Stimulated activated CD8-positive, alpha-beta memory T cell treated with anti-CD3 and anti-CD28 coated beads, Interleukin-12 subunit alpha, Interleukin-12 subunit beta, amount 100 ng/mL, for 1 hour (primary cell): ENCODE measurements around the gene DNAJB13.

Experiments
- DNase-seq: peaks from one replicate; pipeline ENCODE4 v3.0.0-alpha.2; 2020; ENCODE audit warnings: low read depth

Gene DNAJB13

DNA sequence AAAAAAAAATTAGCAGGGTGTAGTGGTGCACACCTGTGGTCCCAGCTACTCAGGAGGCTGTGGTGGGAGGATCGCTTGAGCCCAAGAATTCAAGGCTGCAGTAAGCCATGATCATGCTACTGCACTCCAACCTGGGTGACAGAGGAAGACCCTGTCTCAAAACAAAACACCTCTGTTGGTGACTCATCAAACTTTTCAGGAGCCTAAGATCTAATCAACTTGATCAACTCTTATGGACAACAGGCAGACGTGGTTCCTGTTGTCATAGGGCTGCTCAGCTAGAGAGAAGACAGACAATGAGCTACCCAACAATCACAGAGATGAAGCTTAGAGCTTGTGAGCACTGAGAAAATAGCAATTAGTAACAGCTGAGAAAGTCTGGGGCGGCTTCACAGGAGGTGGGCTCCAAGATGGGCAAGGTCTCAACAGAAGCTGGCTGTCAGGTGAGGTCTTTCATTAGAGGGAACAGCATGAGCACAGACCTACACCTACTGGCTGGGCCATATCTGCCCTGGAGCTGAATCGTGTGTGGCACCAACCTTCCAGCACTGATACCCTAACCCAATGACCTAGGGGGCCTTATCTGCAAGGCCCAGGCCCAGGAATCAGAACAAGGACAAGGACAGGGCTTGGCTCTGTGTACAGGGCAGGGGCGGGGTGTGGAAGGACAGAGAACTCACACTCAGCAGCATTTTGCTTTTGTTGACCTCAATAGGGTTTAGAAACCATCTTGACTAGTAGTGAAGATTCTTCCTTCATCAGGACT lies 65.3 kb downstream of the DNAJB13 start:
- DNase-seq: no peak

DNA sequence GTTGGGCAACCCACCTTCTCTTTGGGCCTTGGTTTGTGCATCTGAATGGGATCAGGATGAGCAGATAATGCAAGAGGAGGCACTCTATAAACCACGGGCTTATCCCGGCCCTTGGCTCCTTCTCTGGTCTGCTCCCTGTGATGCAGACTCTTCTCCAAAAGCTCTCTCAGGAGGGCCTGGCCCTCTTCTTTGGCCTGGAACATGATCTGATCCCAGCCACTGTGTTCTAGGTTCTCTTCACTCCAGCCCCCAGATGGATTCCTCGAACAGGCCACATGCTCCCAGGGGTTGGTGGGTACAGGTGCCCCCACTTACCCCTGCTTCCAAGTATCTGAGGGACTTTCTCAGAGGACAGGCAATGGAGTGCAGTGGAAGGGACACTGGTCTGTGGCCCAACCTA lies 66.8 kb downstream of the DNAJB13 start:
- DNase-seq: no peak

DNA sequence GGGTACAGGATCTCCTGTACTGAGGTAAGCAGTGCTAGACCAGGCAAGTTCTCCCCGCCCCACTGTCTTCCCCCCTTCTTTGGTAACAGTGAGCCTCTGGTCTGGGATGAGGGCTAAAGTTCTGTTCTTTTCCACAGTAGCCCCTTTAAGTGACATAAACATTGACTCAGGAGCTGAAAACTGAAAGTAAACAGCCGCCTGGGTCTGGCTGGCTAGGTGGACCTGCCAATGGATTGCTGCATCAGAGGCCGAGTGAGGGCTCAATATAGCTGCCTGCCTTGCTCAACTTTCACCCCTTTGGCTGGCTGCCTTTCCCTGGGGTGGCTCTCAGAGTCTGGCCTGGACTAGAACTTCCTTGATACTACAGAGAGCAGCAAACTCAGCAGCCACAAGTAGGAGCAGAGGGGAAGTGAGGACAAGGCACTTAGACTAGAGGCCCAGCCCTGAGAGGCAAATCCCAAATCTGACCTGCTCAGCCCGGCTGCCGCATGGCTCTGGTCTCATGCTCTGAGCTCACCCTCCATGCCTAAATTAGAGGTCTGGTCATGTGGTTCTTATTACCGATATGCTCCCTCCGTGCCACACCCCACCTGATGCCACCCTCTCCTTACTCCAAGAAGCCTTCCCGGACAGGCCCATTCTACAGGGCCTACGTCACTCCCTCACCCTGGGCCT lies 67.6 kb downstream of the DNAJB13 start:
- no peak for DNase-seq

DNA sequence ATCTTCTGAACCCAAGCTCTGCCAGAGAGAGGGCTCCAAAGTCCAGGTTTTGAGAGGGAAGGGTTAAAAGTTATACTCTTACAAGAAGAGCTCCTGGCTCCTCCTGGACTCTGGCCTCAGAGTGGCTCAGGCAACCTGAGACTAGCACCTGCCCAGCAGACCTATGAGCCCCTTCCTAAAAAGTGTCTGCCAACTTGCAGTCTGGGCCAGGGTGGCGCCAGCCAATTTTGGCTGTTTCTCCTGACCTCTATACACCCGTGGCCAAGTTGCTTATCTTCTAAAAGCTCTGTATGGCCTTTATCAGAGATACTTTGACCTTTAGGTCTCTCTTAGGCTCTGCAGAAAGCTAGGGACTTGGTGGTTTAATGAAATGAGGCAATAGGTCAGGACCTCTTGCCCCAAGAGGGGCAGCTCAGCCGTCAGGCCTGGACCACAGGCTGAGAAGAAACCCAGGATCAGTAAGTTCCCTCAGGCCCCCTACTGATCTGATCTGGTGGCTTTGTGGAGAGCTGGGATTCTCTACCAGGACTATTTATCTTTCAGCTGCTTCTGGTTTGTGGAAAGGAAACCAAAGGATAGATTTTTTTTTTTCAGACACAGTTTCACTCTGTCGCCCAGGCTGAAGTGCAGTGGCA lies 68.4 kb downstream of the DNAJB13 start:
- DNase-seq: no peak

DNA sequence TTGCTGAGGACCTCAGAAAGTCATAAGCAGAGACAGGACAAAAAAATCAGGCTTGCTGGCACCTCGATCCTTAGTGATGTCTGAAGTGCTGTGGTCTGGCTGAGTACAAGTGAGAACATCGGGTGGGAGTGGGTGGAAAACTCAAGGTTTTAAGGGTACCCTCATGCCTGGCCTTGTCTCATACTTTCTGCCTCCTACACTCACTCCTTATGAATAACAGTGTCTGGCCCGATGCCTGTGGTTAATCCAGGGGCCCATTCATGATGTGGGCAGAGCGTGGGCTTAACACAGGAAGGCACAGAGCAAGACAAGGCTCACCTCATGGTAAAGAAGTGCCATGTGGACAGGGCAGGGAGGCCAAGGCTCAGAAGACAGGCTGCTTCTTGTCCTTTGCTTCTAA lies 69.0 kb downstream of the DNAJB13 start:
- DNase-seq: no peak
